Measurements from ENCODE around the gene DENND2D.

DENND2D gene

GRCh38 chr1:111145963-111146768 lies 54.3 kb downstream of the DENND2D start:
- no peak overlapping the region for H2AFZ ChIP-seq (ENCODE audit: low read depth, low read length)
- no peaks in the 10 kb centered on the region for H3K27me3 ChIP-seq (ENCODE audit: low read depth, low read length)
- H3K4me3 ChIP-seq (ENCODE audit: low read length): no peak overlapping the region
- H3K36me3 ChIP-seq (replicated peaks; ENCODE audit: low read depth, low read length): peaks cover 16% of the 10 kb centered on the region
- TF ChIP-seq CTCF (IDR thresholded peaks at IDR 0.05; ENCODE audit: low read depth, low read length) (no peak), EZH2phosphoT487 (IDR thresholded peaks at IDR 0.05; ENCODE audit: low read depth) (no peak)
- peaks cover 42% of the 10 kb centered on the region for H4K20me1 ChIP-seq (ENCODE audit: insufficient read depth, low read length)
- peaks cover 22% of the 10 kb centered on the region for H3K4me1 ChIP-seq (ENCODE audit: low read length)
- peaks cover 89% of the 10 kb centered on the region for H3K79me2 ChIP-seq (ENCODE audit: low read length)
- no peaks in the 10 kb centered on the region for H3K9me3 ChIP-seq (ENCODE audit: insufficient read depth, low read length)
- H3K9ac ChIP-seq (ENCODE audit: low read length): no peak overlapping the region
- no peak overlapping the region for H3K27ac ChIP-seq (ENCODE audit: low read length)
- H3K4me2 ChIP-seq (ENCODE audit: low read length): no peak overlapping the region

DNA sequence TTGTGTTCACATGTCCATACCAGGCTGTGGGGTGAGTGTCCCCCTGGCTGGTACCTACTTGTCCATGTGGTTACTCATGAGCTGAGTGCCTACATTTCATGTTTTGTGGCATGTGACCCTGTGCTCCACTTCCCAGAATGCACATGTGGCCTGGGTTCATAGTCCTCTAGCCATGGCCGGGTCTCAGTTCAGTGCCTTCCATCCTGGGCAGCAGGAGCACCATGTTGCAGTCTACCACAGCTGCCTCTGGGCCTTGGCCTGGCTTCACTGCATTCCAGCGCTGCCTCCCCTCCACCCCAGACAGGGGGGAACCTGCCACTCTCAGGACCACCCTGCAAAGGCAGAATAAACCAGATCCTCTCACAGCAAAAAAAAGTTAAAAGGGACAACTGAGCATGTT lies 54.9 kb downstream of the DENND2D start:
- no peaks in the 10 kb centered on the region for H3K27me3 ChIP-seq (ENCODE audit: low read depth, low read length)
- H3K36me3 ChIP-seq (replicated peaks; ENCODE audit: low read depth, low read length): peaks cover 16% of the 10 kb centered on the region
- no peak overlapping the region for H3K27ac ChIP-seq (ENCODE audit: low read length)
- H2AFZ ChIP-seq (ENCODE audit: low read depth, low read length): no peak overlapping the region
- TF ChIP-seq EZH2phosphoT487 (IDR thresholded peaks at IDR 0.05; ENCODE audit: low read depth) (no peak), CTCF (IDR thresholded peaks at IDR 0.05; ENCODE audit: low read depth, low read length) (no peak)
- no peak overlapping the region for H3K4me3 ChIP-seq (ENCODE audit: low read length)
- H4K20me1 ChIP-seq (ENCODE audit: insufficient read depth, low read length): peaks cover 46% of the 10 kb centered on the region
- no peak overlapping the region for H3K4me2 ChIP-seq (ENCODE audit: low read length)
- peaks cover 24% of the 10 kb centered on the region for H3K4me1 ChIP-seq (ENCODE audit: low read length)
- H3K9me3 ChIP-seq (ENCODE audit: insufficient read depth, low read length): no peaks in the 10 kb centered on the region
- peaks cover 89% of the 10 kb centered on the region for H3K79me2 ChIP-seq (ENCODE audit: low read length)
- no peak overlapping the region for H3K9ac ChIP-seq (ENCODE audit: low read length)

GRCh38 chr1:111142356-111142975 lies 58.0 kb downstream of the DENND2D start:
- H3K4me1 ChIP-seq (ENCODE audit: low read length): peaks cover 32% of the 10 kb centered on the region

More at GRCh38 chr1:111142356-111142975, 58.0 kb downstream of the DENND2D start:
- no peak overlapping the region for H3K27ac ChIP-seq (ENCODE audit: low read length)
- H3K79me2 ChIP-seq (ENCODE audit: low read length): peaks cover 94% of the 10 kb centered on the region
- TF ChIP-seq EZH2phosphoT487 (IDR thresholded peaks at IDR 0.05; ENCODE audit: low read depth): no peak
- no peak for TF ChIP-seq CTCF (IDR thresholded peaks at IDR 0.05; ENCODE audit: low read depth, low read length)
- H3K27me3 ChIP-seq (ENCODE audit: low read depth, low read length): no peaks in the 10 kb centered on the region
- no peak overlapping the region for H3K4me3 ChIP-seq (ENCODE audit: low read length)
- H4K20me1 ChIP-seq (ENCODE audit: insufficient read depth, low read length): peaks cover 40% of the 10 kb centered on the region
- peak overlapping the region; percentile 84; the same call in 1 of the 2 replicates for H3K4me2 ChIP-seq (ENCODE audit: low read length)
- H3K9ac ChIP-seq (ENCODE audit: low read length): no peak overlapping the region
- H3K36me3 ChIP-seq (replicated peaks; ENCODE audit: low read depth, low read length): peaks cover 6% of the 10 kb centered on the region
- no peaks in the 10 kb centered on the region for H3K9me3 ChIP-seq (ENCODE audit: insufficient read depth, low read length)
- H2AFZ ChIP-seq (ENCODE audit: low read depth, low read length): no peak overlapping the region

All from OCI-LY3 (cell line).